Activated CD4-positive, alpha-beta T cell treated with anti-CD3 and anti-CD28 coated beads, Interleukin-2, Interleukin-6, amounts not matched to agents 100 ng/mL and 50 ng/mL, durations not matched to agents 16 hours and 8 hours (primary cell): Measurements from ENCODE around the gene BTRC.
"Not testable (repeated sequence)": the region's sequence is repeated elsewhere in the genome, so short reads cannot be mapped to it uniquely, and the experiment has no call there.

Source experiments
- DNase-seq: peaks from one replicate; pipeline ENCODE4 v3.0.0-alpha.2; 2020

BTRC gene

GRCh38 chr10:101388676-101389276 is 34.8 kb downstream of the BTRC start:
- no peak for DNase-seq

DNA sequence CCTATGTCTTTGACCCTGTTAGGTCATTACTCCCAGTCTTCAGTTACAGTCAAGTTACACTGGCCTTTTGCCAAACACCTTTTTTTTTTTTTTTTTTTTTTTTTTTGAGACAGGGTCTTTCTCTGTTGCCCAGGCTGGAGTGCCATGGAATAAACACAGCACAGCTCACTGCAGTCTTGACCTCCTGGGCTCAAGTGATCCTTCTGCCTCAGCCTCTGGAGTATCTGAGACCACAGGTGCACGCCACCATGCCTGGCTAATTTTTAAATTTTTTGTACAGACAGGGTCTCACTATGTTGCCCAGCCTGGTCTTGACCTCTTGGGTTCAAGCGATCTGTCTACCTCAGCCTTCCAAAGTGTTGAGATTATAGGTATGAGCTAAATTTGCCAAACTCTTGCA is 35.6 kb downstream of the BTRC start:
- DNase-seq: not testable (repeated sequence)

GRCh38 chr10:101389986-101390531 is 36.1 kb downstream of the BTRC start:
- DNase-seq: no peak

DNA sequence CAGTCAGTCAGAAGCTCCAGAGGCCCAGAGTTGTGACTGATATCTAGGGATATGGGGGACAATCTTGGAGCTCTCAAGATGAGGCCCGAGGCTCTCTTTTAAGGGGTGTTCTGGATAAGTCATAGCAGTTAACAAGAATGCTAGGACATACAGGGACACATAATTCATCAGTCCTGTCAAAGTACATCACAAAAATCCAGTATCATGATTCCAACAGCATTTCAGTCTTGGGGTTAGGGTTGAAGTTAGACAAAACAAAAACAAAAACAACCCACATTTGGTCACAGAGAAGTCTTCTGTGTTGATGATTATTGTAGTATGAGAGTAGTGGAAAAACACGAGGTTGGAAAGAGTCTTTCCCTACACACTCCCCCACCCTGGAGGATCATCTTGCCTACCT is 39.4 kb downstream of the BTRC start:
- no peak for DNase-seq

- no peak for DNase-seq
Observed at GRCh38 chr10:101394524-101395133, 40.7 kb downstream of the BTRC start.

DNA sequence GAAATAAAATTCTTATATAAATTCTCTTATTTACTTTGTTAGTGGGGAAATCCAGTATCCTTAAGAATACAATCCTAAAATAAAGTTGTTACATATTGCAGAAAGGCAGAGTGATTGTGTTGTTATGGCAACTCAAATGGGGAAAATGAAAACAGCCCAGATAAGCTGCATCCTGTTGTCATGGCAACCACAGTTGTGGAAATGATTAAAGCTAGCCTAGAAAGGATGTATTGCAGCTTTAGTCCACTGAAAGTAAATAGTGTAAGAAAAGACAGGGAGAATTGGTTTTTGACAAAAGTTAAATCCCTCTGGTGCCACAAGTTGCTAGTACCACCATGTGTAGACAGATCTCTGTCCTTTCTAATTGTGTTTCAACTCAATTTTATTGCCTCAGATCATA is 43.2 kb downstream of the BTRC start:
- DNase-seq: peak; percentile 50

DNA sequence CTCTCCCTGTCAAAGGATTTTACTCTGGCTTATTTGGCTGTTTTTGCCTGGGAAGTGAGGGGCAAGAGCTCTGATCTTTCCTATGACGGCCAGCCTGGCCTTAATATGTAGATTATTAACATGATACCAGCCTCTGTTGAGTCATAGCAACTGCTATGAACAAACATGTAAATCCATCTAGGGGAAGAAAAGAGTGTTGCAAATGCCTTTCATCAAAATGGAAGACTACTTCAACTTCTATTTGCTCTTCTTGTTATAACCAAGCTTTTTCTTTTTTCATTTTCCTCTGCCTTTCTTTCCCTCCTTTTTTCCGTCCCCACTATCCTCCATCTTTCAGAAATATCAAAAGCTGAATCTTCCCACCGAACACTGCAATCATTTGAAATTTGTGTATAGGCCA is 46.6 kb downstream of the BTRC start:
- DNase-seq: no peak

DNA sequence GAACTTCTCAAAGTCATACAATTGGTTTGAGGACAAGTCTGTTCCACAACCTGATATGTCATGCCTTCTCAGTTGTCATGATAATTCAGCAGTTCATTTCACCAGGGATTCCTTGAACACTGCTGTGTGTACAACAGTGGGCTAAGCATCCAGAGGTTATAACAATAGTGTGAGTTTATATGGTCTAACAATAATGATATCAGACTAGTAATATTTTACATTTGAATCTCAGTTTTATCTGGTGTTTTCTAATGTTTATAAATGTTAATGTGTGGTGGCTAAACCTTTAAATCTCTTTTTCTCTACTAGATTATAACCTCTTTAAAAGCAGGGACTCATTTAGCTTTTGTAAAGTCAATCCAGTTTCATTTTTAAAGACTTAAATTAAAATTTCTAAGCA is 48.7 kb downstream of the BTRC start:
- no peak for DNase-seq

DNA sequence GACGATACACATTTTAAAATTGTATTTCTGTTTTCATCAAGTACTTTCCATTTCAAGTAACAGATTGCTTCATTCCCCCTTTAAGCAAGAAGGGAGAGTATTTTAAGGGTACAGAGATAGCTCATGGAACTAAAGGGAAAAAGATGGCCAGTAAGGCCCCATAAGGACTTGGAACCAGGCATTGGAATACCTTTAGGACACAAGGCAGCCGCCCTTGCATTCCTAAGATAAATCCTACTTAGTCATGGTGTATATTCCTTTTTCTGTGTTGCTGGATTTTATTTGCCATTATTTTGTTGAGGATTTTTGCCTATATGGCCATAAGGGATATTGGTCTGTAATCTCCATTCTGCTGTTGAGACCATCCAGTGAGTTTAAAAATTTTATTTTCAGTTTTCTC is 49.2 kb downstream of the BTRC start:
- DNase-seq: no peak

DNA sequence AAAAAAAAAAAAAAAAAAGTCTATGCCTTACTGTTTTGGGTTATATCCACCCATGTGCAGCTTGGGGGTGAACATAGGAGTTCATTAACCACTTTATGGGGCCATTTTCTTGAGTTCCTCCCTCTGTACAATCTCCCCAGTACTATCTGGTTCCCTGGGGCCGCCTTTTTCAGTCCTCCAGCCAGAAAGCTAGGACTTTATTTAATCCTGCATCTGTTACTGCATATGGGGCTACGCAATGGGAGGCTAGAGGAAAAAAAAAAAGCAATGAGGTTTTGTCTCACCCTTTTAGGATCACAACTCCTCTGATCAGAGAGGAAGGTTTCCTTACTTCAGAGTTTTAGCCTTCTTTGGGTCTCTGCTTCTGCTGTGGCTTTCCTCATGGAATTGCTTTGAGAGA is 51.0 kb downstream of the BTRC start:
- no peak for DNase-seq

DNA sequence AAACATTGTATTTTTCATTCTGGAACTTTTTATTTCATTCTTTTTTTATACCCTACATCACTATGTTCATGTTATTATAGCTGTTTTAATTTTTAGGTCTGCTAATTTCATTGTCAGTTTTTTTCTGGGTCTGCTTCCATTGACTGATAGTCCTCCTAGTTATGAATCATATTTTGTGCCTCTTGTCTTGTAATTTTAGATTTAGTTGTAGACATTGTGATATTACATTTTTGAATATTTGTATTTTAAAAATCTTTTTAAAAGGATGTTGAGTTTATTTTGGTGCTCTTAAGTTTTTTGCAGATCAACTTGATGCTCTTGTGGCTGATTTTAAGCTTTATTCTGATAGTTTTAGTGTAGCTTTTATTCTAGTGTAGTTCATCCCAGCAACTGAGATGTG is 57.6 kb downstream of the BTRC start:
- no peak for DNase-seq

GRCh38 chr10:101414034-101414433 is 60.1 kb downstream of the BTRC start:
- DNase-seq: no peak

DNA sequence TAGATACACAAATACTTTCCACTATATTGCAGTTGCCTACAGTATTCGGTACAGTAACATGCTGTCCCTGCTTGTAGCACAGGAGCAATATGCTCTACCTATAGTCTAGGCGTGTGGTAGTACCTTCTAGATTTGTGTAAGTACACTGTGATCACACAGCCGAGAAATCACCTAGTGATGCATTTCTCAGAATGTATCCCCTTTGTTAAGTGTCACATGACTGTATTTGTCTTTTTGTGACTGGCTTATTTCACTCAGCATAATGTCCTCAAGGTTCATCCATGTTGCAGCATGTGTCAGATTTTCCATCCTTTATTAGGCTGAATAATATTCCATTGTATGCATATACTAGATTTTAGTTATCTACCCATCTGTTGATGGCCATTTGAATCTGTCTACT is 61.9 kb downstream of the BTRC start:
- DNase-seq: no peak

- not testable (repeated sequence) for DNase-seq
Observed at GRCh38 chr10:101421967-101422366, 68.0 kb downstream of the BTRC start.

GRCh38 chr10:101425535-101425934 is 71.6 kb downstream of the BTRC start:
- no peak for DNase-seq

- DNase-seq: no peak
Observed at GRCh38 chr10:101428036-101428435, 74.1 kb downstream of the BTRC start.

DNA sequence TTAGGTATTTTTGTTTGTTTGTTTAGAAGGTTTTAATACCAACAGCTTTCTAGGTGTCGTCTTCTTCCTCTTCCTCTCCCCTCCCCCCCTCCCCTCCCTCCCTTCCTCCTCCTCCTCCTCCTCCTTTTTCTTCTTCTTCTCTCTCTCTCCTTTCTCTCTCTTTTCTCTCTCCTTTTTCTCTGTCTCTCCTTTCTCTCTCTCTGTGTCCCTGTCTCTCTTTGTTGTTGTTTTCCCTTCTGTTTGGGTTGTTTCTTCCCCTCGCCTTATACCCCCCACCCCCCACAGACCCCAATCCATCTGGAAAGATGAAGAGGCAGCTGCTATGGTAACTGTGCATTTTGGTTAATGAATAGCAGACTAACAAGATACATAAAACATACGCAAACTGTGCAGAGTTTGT is 75.5 kb downstream of the BTRC start:
- DNase-seq: no peak

GRCh38 chr10:101436302-101436701 is 82.3 kb downstream of the BTRC start:
- no peak for DNase-seq

- no peak for DNase-seq
Observed at GRCh38 chr10:101438881-101439391, 85.0 kb downstream of the BTRC start.

DNA sequence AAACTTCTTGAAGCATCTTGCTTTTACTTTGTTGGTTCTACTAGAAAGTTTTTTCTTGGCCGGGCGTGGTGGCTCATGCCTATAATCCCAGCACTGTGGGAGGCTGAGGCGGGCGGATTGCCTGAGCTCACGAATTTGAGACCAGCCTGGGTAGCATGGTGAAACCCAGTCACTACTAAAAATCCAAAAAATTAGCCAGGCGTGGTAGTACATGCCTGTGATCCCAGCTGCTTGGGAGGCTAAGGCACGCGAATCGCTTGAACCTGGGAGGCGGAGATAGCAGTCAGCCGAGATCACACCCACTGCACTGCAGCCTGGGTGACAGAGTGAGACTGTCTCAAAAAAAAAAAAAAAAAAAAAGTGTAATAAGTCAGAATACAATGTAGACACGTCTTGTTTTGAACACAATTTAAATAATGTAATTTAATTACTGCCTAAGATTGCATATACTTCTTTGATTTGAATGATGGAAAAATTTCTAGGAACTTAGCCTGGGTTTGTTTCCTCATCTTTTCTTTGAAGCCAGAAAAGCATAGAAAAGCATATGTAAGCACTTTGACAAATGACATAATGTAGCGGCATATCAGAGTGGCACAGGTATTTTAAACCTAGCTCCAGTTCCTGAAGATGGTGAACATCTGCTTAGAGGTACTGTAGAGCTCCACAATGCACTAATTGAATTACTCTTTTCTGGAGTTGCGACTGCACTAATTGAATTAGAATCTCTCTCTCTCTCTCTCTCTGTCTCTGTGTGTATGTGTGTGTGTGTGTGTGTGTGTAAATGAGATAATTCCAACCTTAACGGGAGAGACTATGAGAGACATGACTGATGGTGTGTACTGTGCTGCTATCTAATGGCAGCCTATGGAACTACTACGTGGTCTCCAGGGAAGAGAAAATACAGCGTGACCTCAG is 87.8 kb downstream of the BTRC start:
- peak; percentile 42 for DNase-seq

DNA sequence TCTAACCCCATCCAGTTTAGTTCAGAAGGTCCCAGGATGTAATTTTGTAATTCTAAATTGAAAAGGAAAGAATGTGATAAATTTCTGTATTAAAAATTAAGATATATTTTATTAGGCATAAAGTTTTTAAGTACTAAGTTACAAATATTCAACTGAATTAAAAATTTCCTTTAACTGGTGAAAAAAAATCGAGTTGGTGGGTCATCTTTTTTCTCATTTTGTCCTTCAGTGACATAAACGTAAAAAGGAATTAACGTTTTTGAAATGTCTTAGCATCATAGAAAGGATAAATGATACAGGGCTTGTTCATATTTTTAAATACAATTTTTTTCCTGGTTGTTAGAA is 88.5 kb downstream of the BTRC start:
- DNase-seq: no peak

GRCh38 chr10:101444058-101444898 is 90.3 kb downstream of the BTRC start:
- peak; percentile 7 for DNase-seq

DNA sequence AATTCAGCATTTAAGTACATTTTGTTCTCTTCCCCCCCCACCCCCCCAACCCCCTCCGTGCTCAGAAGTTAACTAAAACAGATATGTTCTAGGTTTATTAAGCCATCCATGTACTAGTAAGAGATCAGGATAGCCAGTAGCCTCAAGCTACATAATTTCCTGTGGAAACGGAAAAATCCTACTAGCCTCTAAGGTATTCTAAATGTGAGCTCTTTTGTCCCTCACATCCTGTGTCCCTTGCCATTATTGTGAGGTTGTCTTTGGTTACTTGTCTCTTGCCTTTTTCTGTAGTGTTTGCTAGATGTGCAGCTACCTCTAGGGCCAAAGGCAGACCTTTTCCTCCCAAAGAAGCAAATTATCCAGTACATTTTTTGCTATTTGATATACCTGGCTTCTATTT is 92.1 kb downstream of the BTRC start:
- no peak for DNase-seq
